WTC11 (cell line): ENCODE data around the gene SYS1.

ENCODE experiments used
- CDX4 ChIP-seq: fragments of 250-450 bp; sonication (Bioruptor Pico); IDR thresholded peaks from 2 replicates; pipeline ENCODE4 v1.9.0; 2021; ENCODE audit warnings: moderate library complexity, mild to moderate bottlenecking, inconsistent platforms, borderline replicate concordance
- CTCF ChIP-seq: fragments of 200-600 bp; IDR thresholded peaks from 2 replicates; pipeline ENCODE4 v1.8.0; 2022; ENCODE audit warnings: antibody characterized with exemption
- ETV6 ChIP-seq: sonication (generic); formaldehyde crosslinking; IDR thresholded peaks from 2 replicates; pipeline ENCODE4 v1.8.1; 2022; ENCODE audit warnings: mild to moderate bottlenecking, missing genetic modification reagents
- GABPB1 ChIP-seq: sonication (generic); formaldehyde crosslinking; IDR thresholded peaks from 2 replicates; pipeline ENCODE4 v1.8.1; 2023; ENCODE audit warnings: mild to moderate bottlenecking, missing genetic modification reagents
- SMAD3 ChIP-seq: sonication (generic); formaldehyde crosslinking; IDR thresholded peaks from 2 replicates; pipeline ENCODE4 v1.8.0; 2022; ENCODE audit warnings: missing genetic modification reagents, mild to moderate bottlenecking, borderline replicate concordance
- TCF7 ChIP-seq: sonication (generic); formaldehyde crosslinking; IDR thresholded peaks from 2 replicates; pipeline ENCODE4 v1.8.0; 2022; ENCODE audit warnings: mild to moderate bottlenecking, low read depth, missing genetic modification reagents, moderate library complexity
- ZBTB21 ChIP-seq: sonication (generic); formaldehyde crosslinking; IDR thresholded peaks from 2 replicates; pipeline ENCODE4 v1.8.1; 2023; ENCODE audit warnings: mild to moderate bottlenecking, missing genetic modification reagents, borderline replicate concordance
- ZNF263 ChIP-seq: sonication (generic); formaldehyde crosslinking; IDR thresholded peaks from 2 replicates; pipeline ENCODE4 v1.8.1; 2022; ENCODE audit warnings: low read depth, mild to moderate bottlenecking, moderate library complexity, missing genetic modification reagents
- ZNF281 ChIP-seq: sonication (generic); formaldehyde crosslinking; IDR thresholded peaks from 2 replicates; pipeline ENCODE4 v1.8.0; 2023; ENCODE audit warnings: mild to moderate bottlenecking, missing genetic modification reagents
- TF ChIP-seq, protein P1 (sequence below): sonication (generic); formaldehyde crosslinking; IDR thresholded peaks from 2 replicates; pipeline ENCODE4 v1.8.0; 2023; ENCODE audit warnings: missing genetic modification reagents, mild to moderate bottlenecking, borderline replicate concordance
- TF ChIP-seq, protein P2 (sequence below): sonication (generic); formaldehyde crosslinking; IDR thresholded peaks from 2 replicates; pipeline ENCODE4 v1.8.0; 2022; ENCODE audit warnings: mild to moderate bottlenecking, missing genetic modification reagents
- TF ChIP-seq, protein P3 (sequence below): fragments of 250-450 bp; sonication (Bioruptor Pico); IDR thresholded peaks from 2 replicates; pipeline ENCODE4 v1.9.0; 2021; ENCODE audit warnings: mild to moderate bottlenecking, borderline replicate concordance

DNA sequence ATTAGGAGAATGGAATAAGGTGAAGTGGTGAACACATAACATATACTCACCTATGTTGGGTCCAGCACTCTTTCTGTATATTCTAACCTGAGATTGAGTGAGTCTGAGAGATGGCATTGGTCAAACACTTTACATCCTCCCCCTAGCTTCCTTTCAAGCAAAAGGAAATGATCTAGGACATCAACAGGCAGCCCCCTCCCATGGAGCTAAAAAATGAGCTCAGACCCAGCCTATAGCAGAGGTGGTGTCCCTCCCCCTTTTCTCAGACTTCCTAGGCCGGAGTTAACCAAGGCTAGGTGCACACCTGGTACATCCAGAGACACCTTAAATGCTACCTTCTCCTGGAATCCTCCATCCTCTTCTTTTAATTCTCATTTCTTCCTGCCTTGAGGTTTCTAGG is 9.2 kb upstream of the SYS1 start:
- TF ChIP-seq, protein P1, sequence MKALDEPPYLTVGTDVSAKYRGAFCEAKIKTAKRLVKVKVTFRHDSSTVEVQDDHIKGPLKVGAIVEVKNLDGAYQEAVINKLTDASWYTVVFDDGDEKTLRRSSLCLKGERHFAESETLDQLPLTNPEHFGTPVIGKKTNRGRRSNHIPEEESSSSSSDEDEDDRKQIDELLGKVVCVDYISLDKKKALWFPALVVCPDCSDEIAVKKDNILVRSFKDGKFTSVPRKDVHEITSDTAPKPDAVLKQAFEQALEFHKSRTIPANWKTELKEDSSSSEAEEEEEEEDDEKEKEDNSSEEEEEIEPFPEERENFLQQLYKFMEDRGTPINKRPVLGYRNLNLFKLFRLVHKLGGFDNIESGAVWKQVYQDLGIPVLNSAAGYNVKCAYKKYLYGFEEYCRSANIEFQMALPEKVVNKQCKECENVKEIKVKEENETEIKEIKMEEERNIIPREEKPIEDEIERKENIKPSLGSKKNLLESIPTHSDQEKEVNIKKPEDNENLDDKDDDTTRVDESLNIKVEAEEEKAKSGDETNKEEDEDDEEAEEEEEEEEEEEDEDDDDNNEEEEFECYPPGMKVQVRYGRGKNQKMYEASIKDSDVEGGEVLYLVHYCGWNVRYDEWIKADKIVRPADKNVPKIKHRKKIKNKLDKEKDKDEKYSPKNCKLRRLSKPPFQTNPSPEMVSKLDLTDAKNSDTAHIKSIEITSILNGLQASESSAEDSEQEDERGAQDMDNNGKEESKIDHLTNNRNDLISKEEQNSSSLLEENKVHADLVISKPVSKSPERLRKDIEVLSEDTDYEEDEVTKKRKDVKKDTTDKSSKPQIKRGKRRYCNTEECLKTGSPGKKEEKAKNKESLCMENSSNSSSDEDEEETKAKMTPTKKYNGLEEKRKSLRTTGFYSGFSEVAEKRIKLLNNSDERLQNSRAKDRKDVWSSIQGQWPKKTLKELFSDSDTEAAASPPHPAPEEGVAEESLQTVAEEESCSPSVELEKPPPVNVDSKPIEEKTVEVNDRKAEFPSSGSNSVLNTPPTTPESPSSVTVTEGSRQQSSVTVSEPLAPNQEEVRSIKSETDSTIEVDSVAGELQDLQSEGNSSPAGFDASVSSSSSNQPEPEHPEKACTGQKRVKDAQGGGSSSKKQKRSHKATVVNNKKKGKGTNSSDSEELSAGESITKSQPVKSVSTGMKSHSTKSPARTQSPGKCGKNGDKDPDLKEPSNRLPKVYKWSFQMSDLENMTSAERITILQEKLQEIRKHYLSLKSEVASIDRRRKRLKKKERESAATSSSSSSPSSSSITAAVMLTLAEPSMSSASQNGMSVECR (CRISPR knock-in tag) = no peak
- TF ChIP-seq CTCF = no peak
- TF ChIP-seq, protein P2, sequence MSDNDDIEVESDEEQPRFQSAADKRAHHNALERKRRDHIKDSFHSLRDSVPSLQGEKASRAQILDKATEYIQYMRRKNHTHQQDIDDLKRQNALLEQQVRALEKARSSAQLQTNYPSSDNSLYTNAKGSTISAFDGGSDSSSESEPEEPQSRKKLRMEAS (CRISPR knock-in tag) = no peak
- TF ChIP-seq ZBTB21 (CRISPR knock-in tag) = no peak
- TF ChIP-seq TCF7 (CRISPR knock-in tag) = no peak
- TF ChIP-seq, protein P3, sequence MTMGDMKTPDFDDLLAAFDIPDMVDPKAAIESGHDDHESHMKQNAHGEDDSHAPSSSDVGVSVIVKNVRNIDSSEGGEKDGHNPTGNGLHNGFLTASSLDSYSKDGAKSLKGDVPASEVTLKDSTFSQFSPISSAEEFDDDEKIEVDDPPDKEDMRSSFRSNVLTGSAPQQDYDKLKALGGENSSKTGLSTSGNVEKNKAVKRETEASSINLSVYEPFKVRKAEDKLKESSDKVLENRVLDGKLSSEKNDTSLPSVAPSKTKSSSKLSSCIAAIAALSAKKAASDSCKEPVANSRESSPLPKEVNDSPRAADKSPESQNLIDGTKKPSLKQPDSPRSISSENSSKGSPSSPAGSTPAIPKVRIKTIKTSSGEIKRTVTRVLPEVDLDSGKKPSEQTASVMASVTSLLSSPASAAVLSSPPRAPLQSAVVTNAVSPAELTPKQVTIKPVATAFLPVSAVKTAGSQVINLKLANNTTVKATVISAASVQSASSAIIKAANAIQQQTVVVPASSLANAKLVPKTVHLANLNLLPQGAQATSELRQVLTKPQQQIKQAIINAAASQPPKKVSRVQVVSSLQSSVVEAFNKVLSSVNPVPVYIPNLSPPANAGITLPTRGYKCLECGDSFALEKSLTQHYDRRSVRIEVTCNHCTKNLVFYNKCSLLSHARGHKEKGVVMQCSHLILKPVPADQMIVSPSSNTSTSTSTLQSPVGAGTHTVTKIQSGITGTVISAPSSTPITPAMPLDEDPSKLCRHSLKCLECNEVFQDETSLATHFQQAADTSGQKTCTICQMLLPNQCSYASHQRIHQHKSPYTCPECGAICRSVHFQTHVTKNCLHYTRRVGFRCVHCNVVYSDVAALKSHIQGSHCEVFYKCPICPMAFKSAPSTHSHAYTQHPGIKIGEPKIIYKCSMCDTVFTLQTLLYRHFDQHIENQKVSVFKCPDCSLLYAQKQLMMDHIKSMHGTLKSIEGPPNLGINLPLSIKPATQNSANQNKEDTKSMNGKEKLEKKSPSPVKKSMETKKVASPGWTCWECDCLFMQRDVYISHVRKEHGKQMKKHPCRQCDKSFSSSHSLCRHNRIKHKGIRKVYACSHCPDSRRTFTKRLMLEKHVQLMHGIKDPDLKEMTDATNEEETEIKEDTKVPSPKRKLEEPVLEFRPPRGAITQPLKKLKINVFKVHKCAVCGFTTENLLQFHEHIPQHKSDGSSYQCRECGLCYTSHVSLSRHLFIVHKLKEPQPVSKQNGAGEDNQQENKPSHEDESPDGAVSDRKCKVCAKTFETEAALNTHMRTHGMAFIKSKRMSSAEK = no peak
- TF ChIP-seq SMAD3 = no peak
- TF ChIP-seq ZNF281 (CRISPR knock-in tag) = no peak
- TF ChIP-seq ETV6 (CRISPR knock-in tag) = no peak
- TF ChIP-seq CDX4 (CRISPR knock-in tag) = no peak
- no peak for TF ChIP-seq ZNF263 (CRISPR knock-in tag)
- no peak for TF ChIP-seq GABPB1 (CRISPR knock-in tag)
